Body of pancreas (tissue), 4 donors: ENCODE measurements around the gene CCT7. TPM values are rescaled to one million over a fixed set of nuclear protein-coding genes. Genes with fewer than 3 reads are reported as not detected.

Source experiments
- ATAC-seq: fragments of 150-250 bp; one replicate; pipeline ENCODE4 v1.9.1; 2016
- DNase-seq, 4 donors: peaks; one replicate each; pipeline ENCODE4 v3.0.0-alpha.2; 2019
- H3K27ac ChIP-seq, 4 donors: fragments of 200-600 bp; sonication (generic); 1 replicate in 3 of 4; 2 replicates in 1 of 4; pipeline versions ENCODE4 v1.5.1 to v1.6.1; 2016 to 2019; ENCODE audit warnings: mild to moderate bottlenecking in 1 of 4, mixed read lengths in 1 of 4, moderate library complexity in 1 of 4
- H3K27me3 ChIP-seq, 2 donors: fragments of 200-600 bp; sonication (generic); one replicate each; pipeline ENCODE4 v1.6.0; 2016; ENCODE audit warnings: mild to moderate bottlenecking in 1 of 2
- H3K36me3 ChIP-seq, 2 donors: fragments of 200-600 bp; sonication (generic); replicated peaks in 1 of 2; 2 replicates each; pipeline ENCODE4 v1.5.1; 2016; ENCODE audit warnings: low read depth in 2 of 2; ENCODE audit not compliant: insufficient read depth in 1 of 2
- H3K4me1 ChIP-seq: fragments of 200-600 bp; sonication (generic); one replicate; pipeline ENCODE4 v1.6.0; 2016
- H3K4me3 ChIP-seq, 2 donors: fragments of 200-600 bp; sonication (generic); 1 replicate in 1 of 2; 2 replicates in 1 of 2; pipeline ENCODE4 v1.5.1; 2016 to 2019
- H3K9me3 ChIP-seq, 3 donors: fragments of 200-600 bp; sonication (generic); 1 replicate in 2 of 3; 2 replicates in 1 of 3; pipeline ENCODE4 v1.5.1; 2016
- POLR2A ChIP-seq, 3 donors: fragments of 450-650 bp; IDR thresholded peaks; one replicate each; pipeline ENCODE4 v1.6.1; 2016; ENCODE audit warnings: antibody characterized with exemption in 3 of 3, mild to moderate bottlenecking in 2 of 3
- WGBS, 2 donors: methylation state at CpG; one replicate each; pipeline ENCODE4 v1.1.5; 2017; 5-methylcytosine and 5-hydroxymethylcytosine counted together
- intact Hi-C: fragments of 100-400 bp; cut with DNase I; formaldehyde crosslinking; loops from one replicate; pipeline ENCODE4 v1.15.1; 2023
- total RNA-seq, 2 donors: library from RNA; depleted of rRNA; stranded (reverse); fragments of >200 nt; gene quantifications; one replicate each; pipeline ENCODE4 v1.1.0, GENCODE V29; 2016
- TF ChIP-seq, protein P1 (sequence below), 7 experiments: fragments of 450-650 bp in 4 of 7; fragments of 200-600 bp in 3 of 7; sonication (generic) in 3 of 7; IDR thresholded peaks; one replicate each; pipeline ENCODE4 v1.5.1; 2016 to 2019; ENCODE audit warnings: antibody characterized with exemption in 7 of 7

CCT7 gene
- total RNA-seq, 2 donors from 2014 or later = 88.7 to 92.3 TPM

DNA sequence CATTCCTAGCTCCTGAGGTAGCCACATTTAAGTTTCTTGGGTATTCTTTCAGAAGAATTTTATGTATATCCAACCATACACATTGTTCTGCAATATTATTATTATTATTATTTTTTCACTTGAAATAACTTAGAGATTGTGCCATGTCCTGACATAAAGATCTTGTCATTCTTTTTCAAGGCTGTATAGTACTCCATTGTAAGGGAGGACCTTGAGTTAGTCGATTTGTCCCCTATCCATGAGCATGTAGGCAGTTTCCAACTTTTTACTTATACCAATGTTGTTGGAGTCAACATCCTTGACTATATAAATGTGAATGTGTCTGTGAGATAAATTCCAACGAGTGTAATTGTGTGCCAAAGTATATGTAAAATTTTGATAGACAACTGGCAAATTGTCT lies 60.1 kb downstream of the CCT7 start:
- no peak overlapping the region for H3K27ac ChIP-seq
- H3K9me3 ChIP-seq = no peaks in the 10 kb centered on the region
- DNase-seq (no peak), ATAC-seq (no peak)
- intact Hi-C loops = no loop called here
- TF ChIP-seq, protein P1, sequence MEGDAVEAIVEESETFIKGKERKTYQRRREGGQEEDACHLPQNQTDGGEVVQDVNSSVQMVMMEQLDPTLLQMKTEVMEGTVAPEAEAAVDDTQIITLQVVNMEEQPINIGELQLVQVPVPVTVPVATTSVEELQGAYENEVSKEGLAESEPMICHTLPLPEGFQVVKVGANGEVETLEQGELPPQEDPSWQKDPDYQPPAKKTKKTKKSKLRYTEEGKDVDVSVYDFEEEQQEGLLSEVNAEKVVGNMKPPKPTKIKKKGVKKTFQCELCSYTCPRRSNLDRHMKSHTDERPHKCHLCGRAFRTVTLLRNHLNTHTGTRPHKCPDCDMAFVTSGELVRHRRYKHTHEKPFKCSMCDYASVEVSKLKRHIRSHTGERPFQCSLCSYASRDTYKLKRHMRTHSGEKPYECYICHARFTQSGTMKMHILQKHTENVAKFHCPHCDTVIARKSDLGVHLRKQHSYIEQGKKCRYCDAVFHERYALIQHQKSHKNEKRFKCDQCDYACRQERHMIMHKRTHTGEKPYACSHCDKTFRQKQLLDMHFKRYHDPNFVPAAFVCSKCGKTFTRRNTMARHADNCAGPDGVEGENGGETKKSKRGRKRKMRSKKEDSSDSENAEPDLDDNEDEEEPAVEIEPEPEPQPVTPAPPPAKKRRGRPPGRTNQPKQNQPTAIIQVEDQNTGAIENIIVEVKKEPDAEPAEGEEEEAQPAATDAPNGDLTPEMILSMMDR (IDR thresholded peaks at IDR 0.05) = no peak
- TF ChIP-seq POLR2A (IDR thresholded peaks at IDR 0.05) = no peak
- 67 to 78% methylated on average over 2 of the region's 2 CpGs for WGBS, 2 donors
- peaks cover 0 to 31% of the 10 kb centered on the region in 2 donors for H3K27me3 ChIP-seq
- H3K4me1 ChIP-seq = peaks cover 28% of the 10 kb centered on the region
- H3K36me3 ChIP-seq = no peaks in the 10 kb centered on the region
- no peak overlapping the region for H3K4me3 ChIP-seq

DNA sequence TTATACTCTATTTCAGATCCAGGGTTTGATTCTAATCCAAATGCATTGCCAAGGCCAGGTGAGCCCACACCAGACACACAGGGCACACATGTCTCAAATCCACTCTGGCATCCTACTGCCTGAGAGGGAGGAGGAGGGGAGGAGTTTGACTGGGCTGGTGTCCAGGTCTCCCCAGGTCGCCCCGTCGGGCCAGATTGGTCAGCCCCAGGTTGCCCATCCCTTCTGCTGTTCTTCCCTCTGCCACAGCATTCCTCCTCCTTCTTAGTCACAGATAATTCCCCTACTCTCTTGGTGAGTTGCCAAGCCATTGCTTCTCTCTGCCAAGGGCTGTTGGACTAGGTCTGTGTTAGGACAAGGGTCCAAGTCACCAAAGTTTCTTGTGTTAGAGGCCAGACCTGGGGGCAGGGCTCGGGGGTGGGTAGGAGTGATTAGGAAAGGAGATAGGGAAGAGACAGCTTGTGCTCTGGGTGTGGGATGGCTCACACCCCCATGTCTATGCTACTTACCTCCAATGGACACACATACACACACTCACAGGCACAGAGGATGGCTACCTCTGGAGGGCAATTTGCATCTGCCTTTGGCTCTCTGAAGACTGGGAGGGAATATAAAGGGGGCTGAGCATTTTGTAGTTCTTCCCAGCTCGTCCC lies 61.8 kb downstream of the CCT7 start:
- no peak for ATAC-seq
- 15 to 22% methylated on average over 5 of the region's 5 CpGs for WGBS, 2 donors
- Histone ChIP-seq H3K27ac (no peak overlapping the region), H3K9me3 (no peaks in the 10 kb centered on the region), H3K4me3 (no peak overlapping the region), H3K36me3 (no peaks in the 10 kb centered on the region), H3K4me1 (peaks cover 28% of the 10 kb centered on the region), H3K27me3 (peaks cover 0 to 31% of the 10 kb centered on the region in 2 donors)
- no peak for TF ChIP-seq POLR2A (IDR thresholded peaks at IDR 0.05)
- TF ChIP-seq, protein P1 (IDR thresholded peaks at IDR 0.05) = no peak
- intact Hi-C loops = no loop called here
- DNase-seq = no peak

DNA sequence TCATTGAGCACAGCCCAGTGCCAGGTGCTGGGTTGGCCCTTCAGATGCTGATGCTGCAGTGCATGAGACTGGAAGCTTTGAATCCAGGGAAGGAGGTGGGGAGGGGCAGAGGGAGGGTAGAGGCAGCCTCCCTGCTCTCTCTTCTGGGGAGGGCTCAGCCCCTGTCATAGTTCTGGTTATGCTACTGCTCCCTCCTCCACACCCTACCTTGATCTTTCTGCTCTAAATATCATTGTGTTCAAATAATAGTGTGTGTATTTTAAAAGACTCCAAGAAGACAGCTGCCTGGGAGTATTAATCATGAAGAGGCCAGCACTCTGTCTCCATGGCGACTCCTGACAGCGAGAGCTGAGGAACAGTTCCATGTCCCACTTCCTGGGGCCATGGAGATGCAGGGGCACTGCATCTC lies 63.0 kb downstream of the CCT7 start:
- 5 to 12% methylated on average over 2 of the region's 2 CpGs for WGBS, 2 donors
- intact Hi-C loops = no loop called here
- no peaks in the 10 kb centered on the region for H3K36me3 ChIP-seq
- peaks cover 16% of the 10 kb centered on the region for H3K4me1 ChIP-seq
- DNase-seq (peak in 3 of 4 donors; percentile 14 to 25 (median 24)), ATAC-seq (no peak)
- H3K27me3 ChIP-seq = peaks cover 0 to 22% of the 10 kb centered on the region in 2 donors
- no peak for TF ChIP-seq POLR2A (IDR thresholded peaks at IDR 0.05)
- TF ChIP-seq, protein P1 (IDR thresholded peaks at IDR 0.05) = no peak
- H3K4me3 ChIP-seq = no peak overlapping the region
- H3K27ac ChIP-seq = no peak overlapping the region
- no peaks in the 10 kb centered on the region for H3K9me3 ChIP-seq

DNA sequence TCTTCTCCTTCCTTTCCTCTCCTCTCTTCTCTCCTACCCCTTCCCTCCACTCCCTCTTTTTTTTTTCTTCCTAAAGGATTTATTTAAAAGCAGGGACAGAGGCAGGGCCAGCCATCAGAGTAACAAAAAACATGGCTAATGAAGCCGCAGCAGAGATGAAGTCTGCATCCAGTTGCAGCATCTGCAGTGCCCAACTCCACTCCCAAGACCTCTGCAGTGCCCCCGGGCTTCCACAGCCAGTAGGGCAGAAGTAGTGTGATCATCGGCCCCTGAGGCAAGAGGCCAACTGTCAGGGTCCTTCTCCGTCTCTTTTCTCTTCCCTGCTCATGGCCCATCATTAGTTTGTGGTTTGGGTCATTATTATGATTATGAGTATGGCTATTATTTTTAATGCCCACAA lies 63.5 kb downstream of the CCT7 start:
- TF ChIP-seq POLR2A (IDR thresholded peaks at IDR 0.05) = no peak
- H3K36me3 ChIP-seq = no peaks in the 10 kb centered on the region
- WGBS, 2 donors = 42 to 44% methylated on average over 4 of the region's 4 CpGs
- intact Hi-C loops = no loop called here
- peaks cover 0 to 17% of the 10 kb centered on the region in 2 donors for H3K27me3 ChIP-seq
- ATAC-seq (no peak), DNase-seq (no peak)
- H3K4me1 ChIP-seq = peaks cover 13% of the 10 kb centered on the region
- H3K27ac ChIP-seq = no peak overlapping the region
- H3K4me3 ChIP-seq = no peak overlapping the region
- no peaks in the 10 kb centered on the region for H3K9me3 ChIP-seq

DNA sequence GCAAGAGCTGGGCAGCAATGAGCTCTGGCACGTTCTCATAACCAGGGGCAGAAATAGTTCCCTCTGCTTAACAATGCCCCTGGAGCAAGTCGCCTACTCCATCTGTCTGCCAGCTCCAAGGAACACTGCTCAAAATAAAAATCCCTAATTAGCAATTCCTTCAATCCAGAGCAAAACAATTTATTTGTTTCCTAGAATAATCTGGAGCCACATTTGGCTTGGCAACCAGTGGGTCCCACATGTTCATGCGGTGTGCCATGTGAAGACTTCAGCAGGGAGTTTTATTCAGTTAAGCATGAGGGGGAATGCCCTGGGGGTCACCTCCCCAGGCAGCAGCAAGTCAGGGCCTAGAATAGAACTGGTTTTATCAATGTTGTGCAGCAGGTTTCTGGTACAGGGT lies 66.8 kb downstream of the CCT7 start:
- no peak overlapping the region for H3K4me3 ChIP-seq
- intact Hi-C loops = no loop called here
- no peak for TF ChIP-seq POLR2A (IDR thresholded peaks at IDR 0.05)
- TF ChIP-seq, protein P1 (IDR thresholded peaks at IDR 0.05) = no peak
- ATAC-seq = no peak
- no peak for DNase-seq
- no peaks in the 10 kb centered on the region for H3K36me3 ChIP-seq
- peaks cover 0 to 3% of the 10 kb centered on the region in 2 donors for H3K27me3 ChIP-seq
- H3K4me1 ChIP-seq = no peaks in the 10 kb centered on the region
- no peak overlapping the region for H3K27ac ChIP-seq
- H3K9me3 ChIP-seq = no peaks in the 10 kb centered on the region
- WGBS, 2 donors = 70 to 81% methylated on average over 3 of the region's 3 CpGs
